IMR-90 (cell line): ENCODE measurements around the gene FAF1. TPM values are rescaled to one million over a fixed set of nuclear protein-coding genes. Genes with fewer than 3 reads are reported as not detected.

ENCODE experiments used
- ATAC-seq: fragments of 200-7000 bp; cut with Tn5 transposase; 2 replicates; pipeline ENCODE4 v1.9.1; 2020; ENCODE audit warnings: low read depth, mild to moderate bottlenecking, moderate library complexity
- BruUV-seq: library from RNA; stranded (reverse); fragments of 400-500 nt; replicated peaks from 2 replicates; lab custom pipeline; 2021; lab: Mats Ljungman, UMichigan
- CTCF ChIA-PET: fragments of 300-600 bp; formaldehyde crosslinking; extraction: SDS; loops from one replicate; lab custom pipeline; 2021; ENCODE audit warnings: antibody characterized with exemption; lab: Yijun Ruan, JAX
- POLR2A ChIA-PET: fragments of 300-600 bp; sonication (Branson Sonifier 250); formaldehyde crosslinking; loops from one replicate; lab custom pipeline; 2022; ENCODE audit warnings: antibody characterized with exemption; ENCODE audit not compliant: unreplicated experiment; lab: Charles Lee
- DNase-seq: peaks from one replicate; pipeline ENCODE4 v3.0.0; 2013
- H2AFZ ChIP-seq: replicated peaks from 2 replicates; pipeline ENCODE3; 2013; ENCODE audit warnings: low read length, mild to moderate bottlenecking; ENCODE audit not compliant: poor library complexity
- H2AK5ac ChIP-seq: 2 replicates; pipeline ENCODE4 v1.6.1; 2013; ENCODE audit warnings: low read depth, low read length, inconsistent platforms
- H2AK9ac ChIP-seq: replicated peaks from 2 replicates; pipeline ENCODE3; 2013; ENCODE audit warnings: mild to moderate bottlenecking, low read depth, low read length, moderate library complexity; ENCODE audit not compliant: poor library complexity
- H2BK120ac ChIP-seq: 2 replicates; pipeline ENCODE4 v1.6.1; 2013; ENCODE audit warnings: low read depth, low read length, inconsistent platforms
- H2BK15ac ChIP-seq: 3 replicates; pipeline ENCODE4 v1.6.1; 2013; ENCODE audit warnings: low read depth, low read length, inconsistent platforms
- H2BK20ac ChIP-seq: 2 replicates; pipeline ENCODE4 v1.6.1; 2013; ENCODE audit warnings: low read depth, mild to moderate bottlenecking, inconsistent platforms, low read length, moderate library complexity
- H2BK5ac ChIP-seq: 2 replicates; pipeline ENCODE4 v1.6.1; 2013; ENCODE audit warnings: mild to moderate bottlenecking, low read depth, low read length, inconsistent platforms; ENCODE audit not compliant: poor library complexity, severe bottlenecking
- H3K14ac ChIP-seq: replicated peaks from 2 replicates; pipeline ENCODE4 v1.6.1; 2013; ENCODE audit warnings: low read depth, low read length, inconsistent platforms
- H3K18ac ChIP-seq: 2 replicates; pipeline ENCODE4 v1.6.1; 2013; ENCODE audit warnings: low read depth, low read length, control low read depth
- H3K23ac ChIP-seq: 2 replicates; pipeline ENCODE4 v1.6.1; 2013; ENCODE audit warnings: low read depth, low read length, inconsistent platforms
- H3K27ac ChIP-seq: 2 replicates; pipeline ENCODE4 v1.5.1; 2013; ENCODE audit warnings: mild to moderate bottlenecking, control low read depth, low read length; ENCODE audit not compliant: insufficient read depth
- H3K27me3 ChIP-seq: 2 replicates; pipeline ENCODE4 v1.6.1; 2013; ENCODE audit warnings: low read length; ENCODE audit not compliant: control insufficient read depth, insufficient read depth
- H3K36me3 ChIP-seq: 2 replicates; pipeline ENCODE4 v1.6.1; 2013; ENCODE audit warnings: low read length, mixed read lengths; ENCODE audit not compliant: control insufficient read depth, insufficient read depth
- H3K4ac ChIP-seq: 2 replicates; pipeline ENCODE4 v1.6.1; 2013; ENCODE audit warnings: low read depth, low read length, inconsistent platforms
- H3K4me1 ChIP-seq: 2 replicates; pipeline ENCODE4 v1.6.1; 2013; ENCODE audit warnings: low read length, mixed read lengths; ENCODE audit not compliant: control insufficient read depth, insufficient read depth
- H3K4me2 ChIP-seq: 2 replicates; pipeline ENCODE4 v1.6.1; 2013; ENCODE audit warnings: low read depth, mild to moderate bottlenecking, control low read depth, low read length, moderate library complexity
- H3K4me3 ChIP-seq: 2 replicates; pipeline ENCODE4 v1.5.1; 2013; ENCODE audit warnings: low read depth, mild to moderate bottlenecking, control low read depth, low read length, moderate library complexity; ENCODE audit not compliant: insufficient read depth
- H3K56ac ChIP-seq: 2 replicates; pipeline ENCODE4 v1.6.1; 2013; ENCODE audit warnings: low read length, inconsistent platforms; ENCODE audit not compliant: insufficient read depth; ENCODE audit errors: extremely low read depth
- H3K79me1 ChIP-seq, 2 experiments: 2 replicates each; pipeline ENCODE4 v1.6.1; 2013; ENCODE audit warnings: low read length in 2 of 2, inconsistent platforms in 1 of 2, low read depth in 1 of 2
- H3K9ac ChIP-seq: 2 replicates; pipeline ENCODE4 v1.6.1; 2013; ENCODE audit warnings: low read depth, low read length, control low read depth
- H3K9me1 ChIP-seq: 2 replicates; pipeline ENCODE4 v1.6.1; 2013; ENCODE audit warnings: low read length, inconsistent platforms; ENCODE audit not compliant: insufficient read depth
- H3K9me3 ChIP-seq: 2 replicates; pipeline ENCODE4 v1.6.1; 2013; ENCODE audit warnings: low read length; ENCODE audit not compliant: control insufficient read depth, insufficient read depth
- H4K20me1 ChIP-seq: 2 replicates; pipeline ENCODE4 v1.6.1; 2013; ENCODE audit warnings: low read length, inconsistent platforms; ENCODE audit not compliant: insufficient read depth
- H4K5ac ChIP-seq: 2 replicates; pipeline ENCODE4 v1.6.1; 2013; ENCODE audit warnings: mild to moderate bottlenecking, low read depth, low read length, control low read depth
- H4K8ac ChIP-seq, 2 experiments: 2 replicates each; pipeline ENCODE4 v1.6.1; 2013; ENCODE audit warnings: low read depth in 2 of 2, low read length in 2 of 2, control low read depth in 1 of 2, inconsistent platforms in 1 of 2
- H4K91ac ChIP-seq: 2 replicates; pipeline ENCODE4 v1.6.1; 2013; ENCODE audit warnings: low read depth, low read length, inconsistent platforms; ENCODE audit not compliant: insufficient read depth
- BHLHE40 ChIP-seq: fragments of 150-350 bp; IDR thresholded peaks from 2 replicates; pipeline ENCODE4 v1.6.1; 2016; ENCODE audit warnings: mild to moderate bottlenecking, low read depth, low read length
- CHD1 ChIP-seq: IDR thresholded peaks from 2 replicates; pipeline ENCODE4 v1.6.1; 2012; ENCODE audit warnings: low read depth, low read length, improper control_type of control experiment
- NFE2L2 ChIP-seq: fragments of 150-350 bp; IDR thresholded peaks from 2 replicates; pipeline ENCODE4 v1.6.1; 2016; ENCODE audit warnings: low read depth, mild to moderate bottlenecking, low read length
- RAD21 ChIP-seq: IDR thresholded peaks from 2 replicates; pipeline ENCODE4 v1.6.1; 2012; ENCODE audit warnings: low read length, improper control_type of control experiment
- SMC3 ChIP-seq: fragments of 150-350 bp; IDR thresholded peaks from 2 replicates; pipeline ENCODE4 v1.6.1; 2016; ENCODE audit warnings: low read depth, mild to moderate bottlenecking, antibody characterized with exemption, low read length, moderate library complexity
- WGBS, 2 experiments: methylation state at CpG; one replicate each; pipeline versions ENCODE4 v1.1.5 to v1.1.7; 2013; ENCODE audit warnings: missing lambda C conversion rate in 2 of 2; ENCODE audit not compliant: insufficient read length in 1 of 2; ENCODE audit errors: extremely low coverage in 2 of 2; 5-methylcytosine and 5-hydroxymethylcytosine counted together
- dilution Hi-C: fragments of 300-500 bp; cut with HindIII; formaldehyde crosslinking; loops from one replicate; pipeline ENCODE4 v1.14.3; 2018; ENCODE audit warnings: low sequenced_read_pairs; ENCODE audit not compliant: unreplicated experiment
- in situ Hi-C: fragments of 300-500 bp; cut with MboI; formaldehyde crosslinking; loops from 3 replicates; pipeline ENCODE4 v1.14.3; 2019; ENCODE audit warnings: low sequenced_read_pairs, inconsistent platforms, mixed read lengths
- intact Hi-C: fragments of 100-400 bp; cut with micrococcal nuclease; formaldehyde crosslinking; loops from 2 replicates; pipeline ENCODE4 v1.10.0; 2022
- polyA plus RNA-seq, 3 experiments: library from polyadenylated mRNA; depleted of rRNA; stranded (reverse); fragments of >200 nt; gene quantifications; 2 replicates each; pipeline ENCODE4 v1.2.3, GENCODE V29; 2012; ENCODE audit warnings: low replicate concordance in 1 of 3
- total RNA-seq: library from RNA; depleted of rRNA; stranded (reverse); fragments of >200 nt; gene quantifications from 2 replicates; pipeline ENCODE4 v1.2.3, GENCODE V29; 2012
- TF ChIP-seq, protein P1 (sequence below): conservative IDR thresholded peaks from 2 replicates; pipeline ENCODE4 v1.5.1; 2012; ENCODE audit warnings: mild to moderate bottlenecking, low read depth, low read length, improper control_type of control experiment

FAF1 gene
- total and polyA plus RNA-seq, 2 of the 4 experiments (the other 2 are of a cell fraction) = 18.8 to 72.9 TPM

- Histone ChIP-seq H2BK120ac (no peak overlapping the region), H4K20me1 (no peaks in the 10 kb centered on the region), H2BK15ac (no peak overlapping the region), H3K56ac (no peak overlapping the region), H3K18ac (no peak overlapping the region), H3K27ac (no peak overlapping the region), H2BK20ac (no peak overlapping the region), H4K91ac (no peak overlapping the region), H3K4me1 (peaks cover 4% of the 10 kb centered on the region; the same call in 1 of the 2 replicates), H3K9me3 (no peaks in the 10 kb centered on the region), H3K14ac (no peak overlapping the region), H2AK9ac (no peak overlapping the region), H3K79me1 (no peaks in the 10 kb centered on the region), H4K5ac (no peak overlapping the region), H3K23ac (no peak overlapping the region), H3K9ac (no peak overlapping the region), H3K27me3 (no peaks in the 10 kb centered on the region), H4K8ac (no peak overlapping the region), H3K9me1 (no peaks in the 10 kb centered on the region), H2AK5ac (no peak overlapping the region), H2AFZ (no peak overlapping the region), H3K4ac (no peak overlapping the region), H3K4me3 (no peak overlapping the region), H3K36me3 (no peaks in the 10 kb centered on the region), H2BK5ac (no peak overlapping the region), H3K4me2 (no peak overlapping the region)
- ATAC-seq (peak; percentile 73), DNase-seq (peak; percentile 57)
- CTCF ChIA-PET = interaction anchor here (0.6 to 1.3 kb wide), 10 partner anchors 9 to 436 kb away, joined by 3 to 8 read pairs (median 4); no protein-coding TSS in a partner anchor
- intact Hi-C loops (loop anchor here (1.0 kb wide), 1 partner anchor 237 kb away; no protein-coding TSS in a partner anchor), dilution Hi-C loops (no loop called here), in situ Hi-C loops (loop anchor here (5.0 kb wide), 1 partner anchor 238 kb away; no protein-coding TSS in a partner anchor)
- TF ChIP-seq SMC3 = peak; percentile 81
- no peak for TF ChIP-seq BHLHE40
- peak; percentile 73 for TF ChIP-seq RAD21
- TF ChIP-seq, protein P1, sequence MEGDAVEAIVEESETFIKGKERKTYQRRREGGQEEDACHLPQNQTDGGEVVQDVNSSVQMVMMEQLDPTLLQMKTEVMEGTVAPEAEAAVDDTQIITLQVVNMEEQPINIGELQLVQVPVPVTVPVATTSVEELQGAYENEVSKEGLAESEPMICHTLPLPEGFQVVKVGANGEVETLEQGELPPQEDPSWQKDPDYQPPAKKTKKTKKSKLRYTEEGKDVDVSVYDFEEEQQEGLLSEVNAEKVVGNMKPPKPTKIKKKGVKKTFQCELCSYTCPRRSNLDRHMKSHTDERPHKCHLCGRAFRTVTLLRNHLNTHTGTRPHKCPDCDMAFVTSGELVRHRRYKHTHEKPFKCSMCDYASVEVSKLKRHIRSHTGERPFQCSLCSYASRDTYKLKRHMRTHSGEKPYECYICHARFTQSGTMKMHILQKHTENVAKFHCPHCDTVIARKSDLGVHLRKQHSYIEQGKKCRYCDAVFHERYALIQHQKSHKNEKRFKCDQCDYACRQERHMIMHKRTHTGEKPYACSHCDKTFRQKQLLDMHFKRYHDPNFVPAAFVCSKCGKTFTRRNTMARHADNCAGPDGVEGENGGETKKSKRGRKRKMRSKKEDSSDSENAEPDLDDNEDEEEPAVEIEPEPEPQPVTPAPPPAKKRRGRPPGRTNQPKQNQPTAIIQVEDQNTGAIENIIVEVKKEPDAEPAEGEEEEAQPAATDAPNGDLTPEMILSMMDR = peak; percentile 69
- no peak for TF ChIP-seq CHD1
- TF ChIP-seq NFE2L2 = no peak
- POLR2A ChIA-PET = no interaction called here
- BruUV-seq = no TSS peak
- WGBS, 2 experiments = no CpG with 5 or more reads among the region's 2 CpGs
These were observed 354.7 kb downstream of the FAF1 start for GRCh38 chr1:50605186-50605875.
